Tibial artery (tissue), 4 donors: Measurements from ENCODE around the gene NKX2-4.

Experiments
- DNase-seq, 2 donors: peaks; one replicate each; pipeline ENCODE4 v3.0.0-alpha.2; 2019
- H3K27ac ChIP-seq, 2 donors: fragments of 200-600 bp; sonication (generic) in 1 of 2; 1 replicate in 1 of 2; 2 replicates in 1 of 2; pipeline ENCODE4 v1.5.1; 2018 to 2019; ENCODE audit warnings: mild to moderate bottlenecking in 1 of 2
- H3K27me3 ChIP-seq, 2 donors: fragments of 200-600 bp; sonication (generic) in 1 of 2; one replicate each; pipeline versions ENCODE4 v1.5.1 to v1.6.0; 2016 to 2019
- H3K36me3 ChIP-seq, 3 donors: fragments of 200-600 bp; sonication (generic) in 2 of 3; one replicate each; pipeline ENCODE4 v1.5.1; 2016 to 2019; ENCODE audit warnings: mild to moderate bottlenecking in 2 of 3
- H3K4me1 ChIP-seq, 4 donors: fragments of 200-600 bp; sonication (generic) in 2 of 4; 1 replicate in 3 of 4; 2 replicates in 1 of 4; pipeline ENCODE4 v1.5.1; 2016 to 2019
- H3K4me3 ChIP-seq, 2 donors: fragments of 200-600 bp; sonication (generic) in 1 of 2; 1 replicate in 1 of 2; 2 replicates in 1 of 2; pipeline ENCODE4 v1.5.1; 2018 to 2019; ENCODE audit warnings: mild to moderate bottlenecking in 2 of 2
- H3K9me3 ChIP-seq, 3 donors: fragments of 200-600 bp; sonication (generic) in 1 of 3; one replicate each; pipeline ENCODE4 v1.5.1; 2016 to 2019
- CTCF ChIP-seq, 2 experiments: fragments of 200-600 bp in 1 of 2; fragments of 450-650 bp in 1 of 2; IDR thresholded peaks; one replicate each; pipeline ENCODE4 v1.5.1; 2017 to 2019; ENCODE audit warnings: antibody characterized with exemption in 2 of 2, mild to moderate bottlenecking in 1 of 2, moderate library complexity in 1 of 2
- intact Hi-C: fragments of 100-400 bp; cut with DNase I; formaldehyde crosslinking; loops from one replicate; pipeline ENCODE4 v1.15.0; 2023; ENCODE audit warnings: low total_unique reads

The NKX2-4 gene

GRCh38 chr20:21397341-21398108, at the start of gene NKX2-4:
NKX2-4 (minus strand) TSS chr20:21397526; CDS start chr20:21397399, 127 bp downstream.
- intact Hi-C loops, result no loop called here
- Histone ChIP-seq H3K4me1 (peaks cover 0 to 21% (median 17%) of the 10 kb centered on the region in 4 donors), H3K9me3 (no peaks in the 10 kb centered on the region), H3K27me3 (peaks cover 0 to 84% of the 10 kb centered on the region in 2 donors), H3K4me3 (peak within 1 kb of the TSS in 1 of 2 donors; percentile 16), H3K27ac (no peak within 1 kb of the TSS), H3K36me3 (no peaks in the 10 kb centered on the region)
- TF ChIP-seq CTCF (IDR thresholded peaks at IDR 0.05), result no peak
- DNase-seq, result no peak

GRCh38 chr20:21437816-21438215, 40.5 kb upstream of the NKX2-4 start:
- H3K4me1 ChIP-seq, result no peaks in the 10 kb centered on the region
- H3K27ac ChIP-seq, result no peak overlapping the region
- TF ChIP-seq CTCF (IDR thresholded peaks at IDR 0.05), result no peak
- intact Hi-C loops, result no loop called here
- H3K9me3 ChIP-seq, result no peaks in the 10 kb centered on the region
- H3K36me3 ChIP-seq, result no peaks in the 10 kb centered on the region
- H3K27me3 ChIP-seq, result peaks cover 0 to 4% of the 10 kb centered on the region in 2 donors
- DNase-seq, result no peak
- no peak overlapping the region for H3K4me3 ChIP-seq

GRCh38 chr20:21437248-21437647, 39.9 kb upstream of the NKX2-4 start:
- H3K4me3 ChIP-seq, result no peak overlapping the region
- DNase-seq, result no peak
- H3K27me3 ChIP-seq, result peaks cover 0 to 4% of the 10 kb centered on the region in 2 donors
- no peaks in the 10 kb centered on the region for H3K9me3 ChIP-seq
- H3K27ac ChIP-seq, result no peak overlapping the region
- TF ChIP-seq CTCF (IDR thresholded peaks at IDR 0.05), result no peak
- H3K4me1 ChIP-seq, result no peaks in the 10 kb centered on the region
- intact Hi-C loops, result no loop called here
- H3K36me3 ChIP-seq, result no peaks in the 10 kb centered on the region

- Histone ChIP-seq H3K27ac (no peak overlapping the region), H3K9me3 (no peaks in the 10 kb centered on the region), H3K4me3 (no peak overlapping the region), H3K4me1 (no peaks in the 10 kb centered on the region), H3K27me3 (peaks cover 0 to 4% of the 10 kb centered on the region in 2 donors), H3K36me3 (no peaks in the 10 kb centered on the region)
- no peak for DNase-seq
- intact Hi-C loops, result no loop called here
- no peak for TF ChIP-seq CTCF (IDR thresholded peaks at IDR 0.05)
Observed at GRCh38 chr20:21436205-21436604, 38.9 kb upstream of the NKX2-4 start.

- H3K36me3 ChIP-seq, result no peaks in the 10 kb centered on the region
- H3K4me3 ChIP-seq, result no peak overlapping the region
- DNase-seq, result no peak
- no peaks in the 10 kb centered on the region for H3K4me1 ChIP-seq
- TF ChIP-seq CTCF (IDR thresholded peaks at IDR 0.05), result no peak
- H3K27me3 ChIP-seq, result peaks cover 0 to 4% of the 10 kb centered on the region in 2 donors
- H3K9me3 ChIP-seq, result no peaks in the 10 kb centered on the region
- no peak overlapping the region for H3K27ac ChIP-seq
- intact Hi-C loops, result no loop called here
Observed at GRCh38 chr20:21435576-21435975, 38.2 kb upstream of the NKX2-4 start.
